GM23338 (cell line): ENCODE data around the gene CPD. TPM values are rescaled to one million over a fixed set of nuclear protein-coding genes. Genes with fewer than 3 reads are reported as not detected.
"Not testable (repeated sequence)": the region's sequence is repeated elsewhere in the genome, so short reads cannot be mapped to it uniquely, and the experiment has no call there.

Source experiments
- ATAC-seq: fragments of 200-7000 bp; cut with Tn5 transposase; 3 replicates; pipeline ENCODE4 v1.9.1; 2020
- DNase-seq: peaks from one replicate; pipeline ENCODE4 v3.0.0-alpha.2; 2015; ENCODE audit warnings: low spot score
- H2AFZ ChIP-seq: fragments of 200-600 bp; sonication (generic); 2 replicates; pipeline ENCODE4 v1.8.0; 2016; ENCODE audit warnings: antibody characterized with exemption, mild to moderate bottlenecking, moderate library complexity
- H3F3A ChIP-seq: fragments of 200-600 bp; sonication (generic); replicated peaks from 2 replicates; pipeline ENCODE4 v1.8.0; 2017; ENCODE audit warnings: antibody characterized with exemption, mixed run types, low read depth
- H3K27ac ChIP-seq: fragments of 200-600 bp; sonication (generic); 2 replicates; pipeline ENCODE4 v1.6.1; 2016; ENCODE audit warnings: low read depth
- H3K27me3 ChIP-seq: fragments of 200-600 bp; sonication (generic); 2 replicates; pipeline ENCODE4 v1.8.0; 2016; ENCODE audit warnings: mild to moderate bottlenecking, mixed run types, moderate library complexity; ENCODE audit not compliant: insufficient read depth
- H3K36me3 ChIP-seq: fragments of 200-600 bp; sonication (generic); 2 replicates; pipeline ENCODE4 v1.8.0; 2016; ENCODE audit warnings: mild to moderate bottlenecking; ENCODE audit not compliant: insufficient read depth
- H3K4me1 ChIP-seq: fragments of 200-600 bp; sonication (generic); 2 replicates; pipeline ENCODE4 v1.8.0; 2016; ENCODE audit warnings: mild to moderate bottlenecking, moderate library complexity; ENCODE audit not compliant: insufficient read depth
- H3K4me2 ChIP-seq: fragments of 200-600 bp; sonication (generic); 2 replicates; pipeline ENCODE4 v1.7.1; 2017; ENCODE audit warnings: mixed run types
- H3K4me3 ChIP-seq: fragments of 200-600 bp; sonication (generic); 2 replicates; pipeline ENCODE4 v1.6.1; 2016; ENCODE audit warnings: mixed run types
- H3K79me2 ChIP-seq: fragments of 200-600 bp; sonication (generic); replicated peaks from 2 replicates; pipeline ENCODE4 v1.8.0; 2017; ENCODE audit warnings: mild to moderate bottlenecking; ENCODE audit not compliant: insufficient read depth
- H3K9me2 ChIP-seq: fragments of 200-600 bp; sonication (generic); 2 replicates; pipeline ENCODE4 v1.8.0; 2017; ENCODE audit not compliant: insufficient read depth
- H4K20me1 ChIP-seq: fragments of 200-600 bp; sonication (generic); replicated peaks from 2 replicates; pipeline ENCODE4 v1.8.0; 2017; ENCODE audit warnings: mild to moderate bottlenecking; ENCODE audit not compliant: insufficient read depth
- H3K27ac Mint-ChIP-seq: 2 replicates; pipeline ENCODE4 v1.8.0; 2020; ENCODE audit warnings: inconsistent platforms, mild to moderate bottlenecking, moderate library complexity, mixed read lengths
- H3K27me3 Mint-ChIP-seq: 3 replicates; pipeline ENCODE4 v1.8.0; 2022; ENCODE audit warnings: low read depth, mild to moderate bottlenecking, moderate library complexity, mixed read lengths, inconsistent platforms; ENCODE audit not compliant: insufficient read depth, poor library complexity
- H3K36me3 Mint-ChIP-seq: 3 replicates; pipeline ENCODE4 v1.8.0; 2021; ENCODE audit warnings: low read depth, mild to moderate bottlenecking, inconsistent platforms, moderate library complexity, mixed read lengths
- H3K4me1 Mint-ChIP-seq: 3 replicates; pipeline ENCODE4 v1.8.0; 2020; ENCODE audit warnings: mild to moderate bottlenecking, inconsistent platforms, mixed read lengths
- H3K4me3 Mint-ChIP-seq: 3 replicates; pipeline ENCODE4 v1.8.0; 2021; ENCODE audit warnings: moderate library complexity, mild to moderate bottlenecking, inconsistent platforms, mixed read lengths
- H3K9me3 Mint-ChIP-seq: 3 replicates; pipeline ENCODE4 v1.8.0; 2020; ENCODE audit warnings: moderate library complexity, mild to moderate bottlenecking, inconsistent platforms, mixed read lengths
- CTCF ChIP-seq, 2 experiments: fragments of 200-600 bp in 1 of 2; sonication (generic) in 1 of 2; conservative IDR thresholded peaks; 2 replicates each; pipeline versions ENCODE4 v1.5.1 to v1.6.1; 2016 to 2017; ENCODE audit warnings: antibody characterized with exemption in 2 of 2, low read depth in 2 of 2, mild to moderate bottlenecking in 2 of 2, moderate library complexity in 1 of 2
- EZH2 ChIP-seq: fragments of 200-600 bp; sonication (generic); IDR thresholded peaks from one replicate; pipeline ENCODE4 v1.8.0; 2017; ENCODE audit warnings: antibody characterized with exemption, mild to moderate bottlenecking, low read depth; ENCODE audit not compliant: unreplicated experiment
- EZH2phosphoT487 ChIP-seq: fragments of 200-600 bp; sonication (generic); IDR thresholded peaks from one replicate; pipeline ENCODE4 v1.8.1; 2018; ENCODE audit warnings: antibody characterized with exemption; ENCODE audit not compliant: unreplicated experiment
- NANOG ChIP-seq: IDR thresholded peaks from 2 replicates; pipeline ENCODE4 v1.6.1; 2016; ENCODE audit warnings: antibody characterized with exemption, borderline replicate concordance
- STAT1 ChIP-seq: IDR thresholded peaks from one replicate; pipeline ENCODE4 v1.6.1; 2016; ENCODE audit warnings: antibody characterized with exemption; ENCODE audit not compliant: unreplicated experiment
- ZNF114 ChIP-seq: fragments of 250-450 bp; sonication (Bioruptor Pico); IDR thresholded peaks from 2 replicates; pipeline ENCODE4 v1.5.0; 2020; ENCODE audit warnings: mild to moderate bottlenecking, moderate library complexity
- ZNF462 ChIP-seq: fragments of 250-450 bp; sonication (Bioruptor Pico); IDR thresholded peaks from 2 replicates; pipeline ENCODE4 v1.5.0; 2020; ENCODE audit warnings: mild to moderate bottlenecking, moderate library complexity
- polyA plus RNA-seq: library from polyadenylated mRNA; unstranded; fragments of >200 nt; fragmentation: Nextera tagmentation; extraction: Ambion mirVana; gene quantifications from 2 replicates; pipeline ENCODE4 v1.2.1, GENCODE V29; 2016
- total RNA-seq: library from RNA; depleted of rRNA; stranded (reverse); fragments of >200 nt; shearing (Covaris generic); gene quantifications from 2 replicates; pipeline ENCODE4 v1.2.3, GENCODE V29; 2014

CPD gene
- total and polyA plus RNA-seq, 2 experiments from 2014 or later: 6.2 to 57.8 TPM

- TF ChIP-seq CTCF (conservative IDR thresholded peaks at IDR 0.05; ENCODE audit: low read depth in 2 of 2): no peak
These were observed 65.0 kb downstream of the CPD start (continued) for GRCh38 chr17:30443721-30444120.

DNA sequence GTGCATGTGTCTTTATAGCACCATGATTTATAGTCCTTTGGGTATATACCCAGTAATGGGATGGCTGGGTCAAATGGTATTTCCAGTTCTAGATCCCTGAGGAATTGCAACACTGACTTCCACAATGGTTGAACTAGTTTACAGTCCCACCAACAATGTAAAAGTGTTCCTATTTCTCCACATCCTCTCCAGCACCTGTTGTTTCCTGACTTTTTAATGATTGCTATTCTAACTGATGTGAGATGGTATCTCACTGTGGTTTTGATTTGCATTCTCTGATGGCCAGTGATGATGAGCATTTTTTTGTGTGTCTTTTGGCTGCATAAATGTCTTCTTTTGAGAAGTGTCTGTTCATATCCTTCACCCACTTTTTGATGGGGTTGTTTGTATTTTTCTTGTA lies 67.9 kb downstream of the CPD start:
- H3K4me2 ChIP-seq, H3K27ac Mint-ChIP-seq, H3K36me3 ChIP-seq, H3K27ac ChIP-seq, DNase-seq, H3K79me2 ChIP-seq, H3K27me3 Mint-ChIP-seq, H3K4me1 Mint-ChIP-seq, H3K4me3 Mint-ChIP-seq, H3K4me3 ChIP-seq, H2AFZ ChIP-seq, H3K9me2 ChIP-seq, H3F3A ChIP-seq, H4K20me1 ChIP-seq, ATAC-seq, H3K9me3 Mint-ChIP-seq, H3K27me3 ChIP-seq, H3K4me1 ChIP-seq, H3K36me3 Mint-ChIP-seq: not testable (repeated sequence)

DNA sequence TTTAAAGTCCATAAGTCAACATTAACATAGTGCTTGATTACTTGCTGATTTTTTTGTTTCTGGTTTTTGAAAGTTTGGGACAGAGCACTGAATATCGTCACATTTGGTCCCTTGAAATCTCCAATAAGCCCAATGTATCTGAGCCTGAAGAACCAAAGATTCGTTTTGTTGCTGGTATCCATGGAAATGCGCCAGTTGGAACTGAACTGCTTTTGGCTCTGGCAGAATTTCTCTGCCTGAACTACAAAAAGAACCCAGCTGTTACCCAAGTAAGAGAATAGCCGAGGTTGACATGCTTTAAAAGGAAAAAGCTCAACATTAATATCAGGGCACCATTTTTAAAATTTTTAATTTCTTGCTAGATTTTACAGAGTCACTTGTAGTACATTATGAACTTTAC lies 70.8 kb downstream of the CPD start:
- Mint-ChIP-seq H3K27me3 (no peaks in the 10 kb centered on the region), H3K36me3 (peaks cover 33% of the 10 kb centered on the region), H3K9me3 (peaks cover 14% of the 10 kb centered on the region), H3K27ac (no peak overlapping the region), H3K4me3 (no peak overlapping the region), H3K4me1 (no peaks in the 10 kb centered on the region)
- no peaks in the 10 kb centered on the region; the same call in 1 of the 2 replicates for H4K20me1 ChIP-seq
- DNase-seq (no peak), ATAC-seq (no peak)
- no peak overlapping the region for H3K4me2 ChIP-seq
- H3K4me1 ChIP-seq: no peaks in the 10 kb centered on the region
- peaks cover 13% of the 10 kb centered on the region for H3K36me3 ChIP-seq
- no peaks in the 10 kb centered on the region for H3K27me3 ChIP-seq
- H3K4me3 ChIP-seq: no peak overlapping the region
- no peak overlapping the region for H3K27ac ChIP-seq
- H2AFZ ChIP-seq: no peak overlapping the region
- no peaks in the 10 kb centered on the region for H3F3A ChIP-seq
- H3K79me2 ChIP-seq: no peaks in the 10 kb centered on the region
- H3K9me2 ChIP-seq: peaks cover 4% of the 10 kb centered on the region; the same call in 1 of the 2 replicates
- TF ChIP-seq STAT1 (no peak), EZH2 (no peak), NANOG (no peak), EZH2phosphoT487 (no peak), CTCF (conservative IDR thresholded peaks at IDR 0.05; ENCODE audit: low read depth in 2 of 2) (no peak), ZNF114 (CRISPR knock-in tag) (no peak), ZNF462 (CRISPR knock-in tag) (no peak)
